H9 (cell line): ENCODE data around the gene FCRL6. TPM values are rescaled to one million over a fixed set of nuclear protein-coding genes. Genes with fewer than 3 reads are reported as not detected.

Experiments
- DNase-seq: peaks from one replicate; pipeline ENCODE4 v3.0.0-alpha.2; 2017
- H2AFZ ChIP-seq: one replicate; pipeline ENCODE4 v1.6.1; 2013; ENCODE audit warnings: mild to moderate bottlenecking, low read length, control low read depth, moderate library complexity
- H2AK5ac ChIP-seq: 2 replicates; pipeline ENCODE4 v1.6.1; 2013; ENCODE audit warnings: low read length, control low read depth, mixed read lengths; ENCODE audit not compliant: insufficient read length
- H2BK120ac ChIP-seq: one replicate; pipeline ENCODE4 v1.6.1; 2013; ENCODE audit warnings: low read depth, mild to moderate bottlenecking, low read length, control low read depth, inconsistent platforms; ENCODE audit not compliant: poor library complexity, severe bottlenecking
- H2BK12ac ChIP-seq: 2 replicates; pipeline ENCODE4 v1.6.1; 2013; ENCODE audit warnings: low read length, control low read depth, mixed read lengths, low read depth; ENCODE audit not compliant: insufficient read length
- H2BK15ac ChIP-seq: 2 replicates; pipeline ENCODE4 v1.6.1; 2013; ENCODE audit warnings: low read depth, low read length, control low read depth
- H2BK20ac ChIP-seq: one replicate; pipeline ENCODE4 v1.6.1; 2013; ENCODE audit warnings: low read depth, mild to moderate bottlenecking, low read length, control low read depth, inconsistent platforms; ENCODE audit not compliant: poor library complexity, severe bottlenecking
- H2BK5ac ChIP-seq: 2 replicates; pipeline ENCODE4 v1.6.1; 2013; ENCODE audit warnings: low read length, control low read depth, mixed read lengths; ENCODE audit not compliant: insufficient read length
- H3K14ac ChIP-seq: 2 replicates; pipeline ENCODE4 v1.6.1; 2013; ENCODE audit warnings: low read length, control low read depth; ENCODE audit not compliant: insufficient read depth
- H3K18ac ChIP-seq: 2 replicates; pipeline ENCODE4 v1.6.1; 2013; ENCODE audit warnings: low read depth, mild to moderate bottlenecking, mixed read lengths, low read length, control low read depth; ENCODE audit not compliant: insufficient read length
- H3K23ac ChIP-seq: 2 replicates; pipeline ENCODE4 v1.6.1; 2013; ENCODE audit warnings: low read length, control low read depth, mixed read lengths, low read depth; ENCODE audit not compliant: insufficient read length
- H3K23me2 ChIP-seq: 2 replicates; pipeline ENCODE4 v1.6.1; 2013; ENCODE audit warnings: low read depth, mild to moderate bottlenecking, mixed read lengths, low read length, control low read depth; ENCODE audit not compliant: insufficient read length, poor library complexity, severe bottlenecking
- H3K27ac ChIP-seq: 2 replicates; pipeline ENCODE4 v1.5.1; 2013; ENCODE audit warnings: low read length, control low read depth, mixed read lengths, low read depth; ENCODE audit not compliant: insufficient read length
- H3K27me3 ChIP-seq: 2 replicates; pipeline ENCODE4 v1.6.1; 2013; ENCODE audit warnings: low read length, control low read depth, inconsistent platforms; ENCODE audit not compliant: insufficient read depth
- H3K4ac ChIP-seq: 2 replicates; pipeline ENCODE4 v1.6.1; 2013; ENCODE audit warnings: low read depth, mild to moderate bottlenecking, control low read depth, inconsistent platforms, low read length, moderate library complexity
- H3K4me1 ChIP-seq: 2 replicates; pipeline ENCODE4 v1.6.1; 2013; ENCODE audit warnings: low read length, control low read depth, inconsistent platforms; ENCODE audit not compliant: insufficient read depth
- H3K4me2 ChIP-seq: 2 replicates; pipeline ENCODE4 v1.6.1; 2013; ENCODE audit warnings: low read length, control low read depth, mixed read lengths; ENCODE audit not compliant: insufficient read length, insufficient read depth
- H3K56ac ChIP-seq: 2 replicates; pipeline ENCODE4 v1.6.1; 2013; ENCODE audit warnings: low read depth, mild to moderate bottlenecking, mixed read lengths, low read length, control low read depth; ENCODE audit not compliant: insufficient read length
- H3K79me1 ChIP-seq: 2 replicates; pipeline ENCODE4 v1.6.1; 2013; ENCODE audit warnings: low read depth, mild to moderate bottlenecking, moderate library complexity, low read length, control low read depth, inconsistent platforms; ENCODE audit not compliant: insufficient read depth, poor library complexity, severe bottlenecking
- H3K79me2 ChIP-seq: 2 replicates; pipeline ENCODE4 v1.6.1; 2013; ENCODE audit warnings: low read length, control low read depth, inconsistent platforms; ENCODE audit not compliant: insufficient read depth
- H3K9ac ChIP-seq: 2 replicates; pipeline ENCODE4 v1.6.1; 2013; ENCODE audit warnings: low read length, control low read depth, mixed read lengths; ENCODE audit not compliant: insufficient read length; ENCODE audit errors: extremely low read depth
- H3K9me3 ChIP-seq: one replicate; pipeline ENCODE4 v1.6.1; 2013; ENCODE audit warnings: low read depth, low read length, inconsistent platforms; ENCODE audit not compliant: control insufficient read depth
- H3T11ph ChIP-seq: one replicate; pipeline ENCODE4 v1.6.1; 2013; ENCODE audit warnings: mild to moderate bottlenecking, low read length, control low read depth, inconsistent platforms
- H4K20me1 ChIP-seq: one replicate; pipeline ENCODE4 v1.6.1; 2013; ENCODE audit not compliant: control insufficient read depth, insufficient read length, insufficient read depth
- H4K5ac ChIP-seq: 2 replicates; pipeline ENCODE4 v1.6.1; 2013; ENCODE audit warnings: low read depth, mild to moderate bottlenecking, mixed read lengths, low read length, control low read depth; ENCODE audit not compliant: insufficient read length
- H4K8ac ChIP-seq: replicated peaks from 2 replicates; pipeline ENCODE4 v1.6.1; 2013; ENCODE audit warnings: low read length, control low read depth, mixed read lengths, low read depth; ENCODE audit not compliant: insufficient read length
- H4K91ac ChIP-seq: 2 replicates; pipeline ENCODE4 v1.6.1; 2013; ENCODE audit warnings: low read depth, mild to moderate bottlenecking, moderate library complexity, mixed read lengths, low read length, control low read depth; ENCODE audit not compliant: insufficient read length
- H3K27ac Mint-ChIP-seq, 3 experiments: 2 replicates in 2 of 3; 3 replicates in 1 of 3; pipeline ENCODE4 v1.8.0; 2020 to 2021; ENCODE audit warnings: mixed read lengths in 3 of 3, mild to moderate bottlenecking in 1 of 3, moderate library complexity in 1 of 3
- H3K27me3 Mint-ChIP-seq: 2 replicates; pipeline ENCODE4 v1.8.0; 2021; ENCODE audit warnings: low read depth, mild to moderate bottlenecking, moderate library complexity, mixed read lengths
- H3K36me3 Mint-ChIP-seq, 3 experiments: 2 replicates in 2 of 3; 3 replicates in 1 of 3; pipeline ENCODE4 v1.8.0; 2020 to 2021; ENCODE audit warnings: low read depth in 3 of 3, mixed read lengths in 3 of 3; ENCODE audit not compliant: insufficient read depth in 1 of 3
- H3K4me1 Mint-ChIP-seq, 2 experiments: 2 replicates each; pipeline ENCODE4 v1.8.0; 2020; ENCODE audit warnings: mixed read lengths in 2 of 2
- H3K4me3 Mint-ChIP-seq, 2 experiments: 2 replicates in 1 of 2; 3 replicates in 1 of 2; pipeline ENCODE4 v1.8.0; 2020 to 2021; ENCODE audit warnings: mild to moderate bottlenecking in 2 of 2, mixed read lengths in 2 of 2, moderate library complexity in 1 of 2
- H3K9me3 Mint-ChIP-seq, 2 experiments: 2 replicates in 1 of 2; 3 replicates in 1 of 2; pipeline ENCODE4 v1.8.0; 2020; ENCODE audit warnings: mild to moderate bottlenecking in 2 of 2, mixed read lengths in 2 of 2, moderate library complexity in 1 of 2
- CTCF ChIP-seq: fragments of 200-600 bp; sonication (generic); conservative IDR thresholded peaks from 3 replicates; pipeline ENCODE4 v1.8.0; 2021; ENCODE audit warnings: antibody characterized with exemption, mild to moderate bottlenecking
- WGBS: extraction: QIAGEN DNeasy Blood & Tissue Kit; methylation state at CpG from one replicate; pipeline ENCODE4 v1.1.7; 2013; ENCODE audit warnings: missing lambda C conversion rate, low lambda C conversion rate, mixed read lengths; ENCODE audit not compliant: insufficient read length; ENCODE audit errors: extremely low coverage; 5-methylcytosine and 5-hydroxymethylcytosine counted together
- total RNA-seq: library from RNA; stranded (reverse); gene quantifications from 2 replicates; pipeline ENCODE4 v1.2.1, GENCODE V29; 2021

FCRL6 gene
- total RNA-seq, 1 experiment from 2014 or later: not detected

- Histone ChIP-seq H3K23me2 (no peaks in the 10 kb centered on the region), H3K9ac (no peak overlapping the region), H2BK20ac (no peak overlapping the region), H3K4me2 (no peak overlapping the region), H3K23ac (no peak overlapping the region), H3K56ac (no peak overlapping the region), H3K27me3 (no peaks in the 10 kb centered on the region), H4K91ac (no peak overlapping the region), H2AK5ac (no peak overlapping the region), H4K5ac (no peak overlapping the region), H3K79me2 (no peaks in the 10 kb centered on the region), H3T11ph (no peak overlapping the region), H4K20me1 (no peaks in the 10 kb centered on the region), H3K14ac (no peak overlapping the region), H3K18ac (no peak overlapping the region), H4K8ac (no peak overlapping the region), H3K27ac (no peak overlapping the region), H2BK120ac (no peak overlapping the region), H3K9me3 (no peaks in the 10 kb centered on the region), H3K4ac (no peak overlapping the region), H2BK15ac (no peak overlapping the region), H3K4me1 (peaks cover 5% of the 10 kb centered on the region; the same call in 1 of the 2 replicates), H3K79me1 (no peaks in the 10 kb centered on the region), H2AFZ (no peak overlapping the region), H2BK5ac (no peak overlapping the region), H2BK12ac (no peak overlapping the region)
- peak overlapping the region in 1 of 3 experiments; percentile 17; a peak in 2 of 7 replicates for H3K27ac Mint-ChIP-seq
- H3K27me3 Mint-ChIP-seq: peaks cover 9% of the 10 kb centered on the region
- TF ChIP-seq CTCF: no peak
- H3K4me3 Mint-ChIP-seq: no peak overlapping the region; a peak in 1 of 5 replicates
- no CpG with 5 or more reads among the region's 1 CpG for WGBS
- H3K36me3 Mint-ChIP-seq: peaks cover 7 to 21% (median 18%) of the 10 kb centered on the region in 3 experiments
- H3K4me1 Mint-ChIP-seq: peaks cover 26% of the 10 kb centered on the region in 2 experiments
- peak; percentile 32 for DNase-seq
- H3K9me3 Mint-ChIP-seq: peaks cover 0 to 3% of the 10 kb centered on the region in 2 experiments; a peak in 1 of 5 replicates
Observed at GRCh38 chr1:159783724-159784123, 18.4 kb upstream of the FCRL6 start.
